Cardiac fibroblast (primary cell): Measurements from ENCODE around the gene BMPR1A.

Experiments used
- DNase-seq, 2 donors: peaks; one replicate each; pipeline versions ENCODE4 v3.0.0 to v3.0.0-alpha.2; 2010; ENCODE audit warnings: low read depth in 2 of 2
- H3K4me3 ChIP-seq, 2 donors: replicated peaks in 1 of 2; 1 replicate in 1 of 2; 2 replicates in 1 of 2; pipeline ENCODE4 v1.5.1; 2011; ENCODE audit warnings: low read depth in 2 of 2, low read length in 2 of 2, mild to moderate bottlenecking in 2 of 2, moderate library complexity in 1 of 2
- CTCF ChIP-seq: IDR thresholded peaks from one replicate; pipeline ENCODE4 v1.5.1; 2011; ENCODE audit warnings: low read depth, mild to moderate bottlenecking, low read length, inconsistent platforms

Gene BMPR1A

GRCh38 chr10:86710987-86711512 is 45.4 kb upstream of the BMPR1A start:
- peak overlapping the region; percentile 42 to 60 for H3K4me3 ChIP-seq
- peak; percentile 88 to 95 for DNase-seq
- TF ChIP-seq CTCF: peak; percentile 60

GRCh38 chr10:86711513-86712316 is 44.7 kb upstream of the BMPR1A start:
- no peak for TF ChIP-seq CTCF
- DNase-seq: peak; percentile 38 to 43
- H3K4me3 ChIP-seq: peak overlapping the region; percentile 43 to 60

- peak; percentile 28 to 34 for DNase-seq
- TF ChIP-seq CTCF: no peak
- H3K4me3 ChIP-seq: peak overlapping the region; percentile 43 to 60
These were observed 44.1 kb upstream of the BMPR1A start for GRCh38 chr10:86712317-86712707.

GRCh38 chr10:86715156-86715795 is 41.1 kb upstream of the BMPR1A start:
- DNase-seq: no peak
- no peak for TF ChIP-seq CTCF

GRCh38 chr10:86715836-86716235 is 40.6 kb upstream of the BMPR1A start:
- no peak for TF ChIP-seq CTCF
- DNase-seq: no peak

More at GRCh38 chr10:86715156-86715795, 41.1 kb upstream of the BMPR1A start:
- H3K4me3 ChIP-seq: no peak overlapping the region

GRCh38 chr10:86716466-86716865 is 40.0 kb upstream of the BMPR1A start:
- H3K4me3 ChIP-seq: no peak overlapping the region
- no peak for DNase-seq
- TF ChIP-seq CTCF: no peak

More at GRCh38 chr10:86715836-86716235, 40.6 kb upstream of the BMPR1A start:
- no peak overlapping the region for H3K4me3 ChIP-seq
